Stimulated activated CD8-positive, alpha-beta memory T cell treated with anti-CD3 and anti-CD28 coated beads, Interleukin-7, amount 100 ng/mL, for 48 hours (primary cell): ENCODE results near the gene DNAH10.

ENCODE experiments used
- DNase-seq, 2 donors: peaks; one replicate each; pipeline ENCODE4 v3.0.0-alpha.2; 2020; ENCODE audit warnings: low read depth in 1 of 2; ENCODE audit errors: extremely low read depth in 1 of 2

Gene DNAH10

DNA sequence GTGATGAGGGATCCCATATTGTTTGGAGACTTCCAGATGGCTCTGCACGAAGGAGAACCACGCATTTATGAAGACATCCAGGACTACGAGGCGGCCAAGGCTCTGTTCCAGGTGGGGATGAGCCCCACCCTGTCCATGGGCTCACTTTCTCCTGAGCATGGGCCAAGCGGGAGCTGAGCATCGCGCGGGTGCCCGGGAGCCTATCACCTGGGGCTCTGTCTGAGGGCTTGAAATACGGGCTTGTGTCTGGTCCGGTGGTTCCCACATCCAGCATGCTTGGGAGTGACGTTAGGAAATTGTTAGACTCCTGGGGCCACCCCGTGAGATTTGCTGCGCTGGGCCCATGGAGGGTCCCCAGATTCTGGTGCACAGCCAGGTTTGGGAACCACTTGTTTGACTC lies 117.6 kb downstream of the DNAH10 start:
- DNase-seq = no peak

DNA sequence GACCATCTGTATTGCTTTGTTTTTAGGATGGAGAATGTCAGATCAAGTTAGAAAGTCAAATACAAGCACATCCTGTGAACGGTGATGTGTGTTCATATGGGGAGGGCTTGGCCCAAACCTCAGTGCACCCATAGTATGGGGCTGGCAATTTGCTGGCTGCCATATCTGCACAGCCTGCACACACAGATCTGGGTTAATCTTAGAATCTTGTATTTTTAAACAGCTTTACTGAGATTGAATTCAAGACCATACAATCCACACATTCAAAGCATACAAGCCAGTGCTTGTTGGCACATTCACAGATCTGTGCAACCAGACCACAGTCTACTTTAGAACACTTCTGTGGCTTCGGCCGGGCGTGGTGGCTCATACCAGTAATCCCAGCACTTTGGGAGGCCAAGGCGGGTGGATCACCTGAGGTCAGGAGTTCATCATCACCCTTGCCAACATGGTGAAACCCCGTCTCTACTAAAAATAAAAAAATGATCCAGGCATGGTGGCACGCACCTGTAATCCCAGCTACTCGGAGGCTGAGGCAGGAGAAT lies 120.1 kb downstream of the DNAH10 start:
- DNase-seq = no peak

DNA sequence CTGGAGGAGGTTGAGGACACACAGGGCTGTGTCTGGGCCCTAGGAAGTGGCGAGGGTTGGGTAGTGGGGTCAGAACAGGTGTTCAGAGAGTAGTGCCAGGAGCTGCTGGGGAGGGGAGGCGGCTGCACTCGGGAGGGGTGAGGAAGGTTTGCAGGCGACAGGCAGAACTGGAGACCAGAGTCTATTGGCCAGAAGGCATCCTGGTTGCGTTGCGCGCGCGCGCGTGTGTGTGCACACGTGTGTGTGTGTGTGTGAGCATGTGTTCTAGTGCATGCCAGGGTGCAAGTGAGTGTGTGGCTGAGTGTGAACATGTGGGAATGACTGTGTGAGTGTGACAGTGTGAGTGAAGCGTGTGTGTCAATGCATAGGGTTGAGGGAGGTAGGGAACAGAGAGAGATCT lies 124.2 kb downstream of the DNAH10 start:
- no peak for DNase-seq

DNA sequence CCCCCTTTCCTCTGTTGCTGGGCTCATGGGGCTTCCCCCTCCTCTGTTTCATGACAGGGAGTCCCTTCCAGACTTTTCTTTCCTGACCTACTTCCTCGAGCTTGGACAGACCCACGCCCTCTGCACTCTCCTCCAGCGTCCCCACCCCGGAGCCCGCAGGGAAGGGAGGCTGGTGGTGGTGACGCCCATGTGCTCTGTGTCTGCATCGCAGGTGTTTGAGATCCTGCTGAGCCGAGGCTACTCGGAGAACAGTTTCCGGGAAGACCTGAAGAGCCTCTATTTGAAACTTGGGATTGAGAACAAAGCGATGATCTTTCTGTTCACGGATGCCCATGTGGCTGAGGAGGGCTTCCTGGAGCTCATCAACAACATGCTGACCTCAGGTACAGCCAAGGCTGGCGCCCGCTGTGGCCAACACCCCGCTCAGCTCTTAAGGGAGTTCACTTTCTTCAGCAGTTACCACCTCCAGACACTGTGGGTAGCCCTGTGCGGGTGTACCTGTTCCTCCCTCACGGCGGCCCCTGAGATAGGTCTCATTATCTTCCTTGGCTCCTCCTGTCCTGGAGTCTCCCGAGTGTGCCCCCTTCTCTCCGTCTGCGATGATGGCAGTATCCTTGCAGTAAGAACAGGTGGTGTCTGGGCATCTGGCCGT lies 125.0 kb downstream of the DNAH10 start:
- no peak for DNase-seq

DNA sequence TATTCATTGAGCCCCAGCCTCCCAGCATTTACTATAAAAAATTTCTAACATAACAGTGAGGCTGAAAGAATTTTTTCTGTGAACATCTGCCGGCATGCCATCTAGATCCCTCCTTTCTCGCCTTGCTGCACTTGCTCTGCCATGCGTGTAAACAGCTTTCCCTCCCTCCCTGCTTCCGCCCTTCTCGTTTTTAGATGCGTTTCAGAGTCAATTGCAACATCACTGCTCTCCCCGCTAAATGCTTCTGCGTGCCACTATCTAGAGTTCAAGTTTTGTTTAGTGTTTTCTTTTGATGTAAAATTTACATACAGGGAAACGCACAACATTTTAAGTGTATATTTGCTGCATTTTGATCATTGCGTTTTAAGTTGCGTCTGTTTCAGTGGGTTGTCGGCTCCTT lies 126.9 kb downstream of the DNAH10 start:
- DNase-seq = no peak

DNA sequence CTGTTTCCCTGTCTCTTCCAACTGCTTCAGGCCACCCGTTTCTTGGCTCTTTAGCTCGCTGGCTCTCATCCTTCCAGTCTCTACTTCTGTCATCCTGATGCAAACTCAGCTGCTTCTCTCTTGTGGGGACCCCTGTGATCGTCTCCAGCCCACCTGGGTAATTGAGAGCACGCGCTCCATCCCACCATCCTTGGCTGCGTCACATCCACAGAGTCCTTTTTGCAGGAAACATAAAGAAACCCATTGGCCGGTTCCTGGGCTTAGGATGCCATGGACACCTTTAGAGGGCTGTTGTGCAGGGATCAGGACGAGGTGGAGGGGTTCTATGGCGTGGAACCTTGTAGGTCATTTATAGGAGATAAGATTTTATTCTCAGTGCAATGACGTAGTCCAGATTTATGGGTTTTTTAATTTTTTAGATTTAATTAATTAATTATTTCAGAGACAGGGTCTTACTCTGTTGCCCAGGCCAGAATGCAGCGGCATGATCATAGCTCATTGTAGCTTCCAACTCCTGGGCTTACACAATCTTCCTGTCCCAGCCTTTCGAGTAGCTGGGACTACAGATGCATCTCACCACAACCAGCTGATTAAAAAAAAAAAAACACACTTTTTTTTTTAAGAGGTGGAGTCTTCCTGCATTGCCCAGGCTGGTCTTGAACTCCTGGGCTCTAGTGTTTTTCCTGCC lies 127.9 kb downstream of the DNAH10 start:
- DNase-seq = no peak

DNA sequence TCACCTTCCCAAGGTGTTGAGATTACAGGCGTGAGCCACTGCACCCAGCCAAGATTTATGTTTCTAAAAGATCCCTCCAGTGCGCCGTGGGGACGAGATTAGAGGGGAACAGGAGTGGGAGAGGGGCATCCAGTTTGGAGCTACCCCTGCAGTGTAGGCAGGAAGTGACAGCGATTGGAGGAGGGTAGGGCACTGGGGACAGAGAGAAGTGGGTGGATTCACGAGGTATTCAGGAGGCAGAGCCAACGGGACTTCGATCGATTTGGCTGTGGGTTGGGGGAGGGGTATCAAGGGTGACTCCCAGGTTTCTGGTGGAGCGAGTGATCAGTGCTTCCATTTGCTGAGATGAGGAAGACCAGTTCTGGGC lies 128.4 kb downstream of the DNAH10 start:
- no peak for DNase-seq

DNA sequence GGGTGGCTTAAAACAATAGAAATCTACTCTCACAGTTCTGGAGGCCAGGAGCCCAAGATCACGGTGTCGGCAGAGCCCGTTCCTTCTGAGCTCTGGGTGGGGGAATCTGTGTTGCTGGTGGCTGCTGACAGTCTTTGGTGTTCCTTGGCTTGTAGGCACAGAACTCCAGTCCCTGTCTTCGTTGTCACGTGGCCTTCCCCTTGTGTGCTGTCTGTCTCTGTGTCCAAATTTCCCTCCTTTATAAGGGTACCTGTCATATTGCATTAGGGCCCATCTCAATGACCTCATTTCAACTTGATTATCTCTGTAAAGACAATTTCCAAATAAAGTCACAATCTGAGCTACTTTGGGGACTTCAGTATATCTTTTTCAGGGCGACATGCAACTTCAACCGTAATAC lies 128.9 kb downstream of the DNAH10 start:
- DNase-seq = no peak

DNA sequence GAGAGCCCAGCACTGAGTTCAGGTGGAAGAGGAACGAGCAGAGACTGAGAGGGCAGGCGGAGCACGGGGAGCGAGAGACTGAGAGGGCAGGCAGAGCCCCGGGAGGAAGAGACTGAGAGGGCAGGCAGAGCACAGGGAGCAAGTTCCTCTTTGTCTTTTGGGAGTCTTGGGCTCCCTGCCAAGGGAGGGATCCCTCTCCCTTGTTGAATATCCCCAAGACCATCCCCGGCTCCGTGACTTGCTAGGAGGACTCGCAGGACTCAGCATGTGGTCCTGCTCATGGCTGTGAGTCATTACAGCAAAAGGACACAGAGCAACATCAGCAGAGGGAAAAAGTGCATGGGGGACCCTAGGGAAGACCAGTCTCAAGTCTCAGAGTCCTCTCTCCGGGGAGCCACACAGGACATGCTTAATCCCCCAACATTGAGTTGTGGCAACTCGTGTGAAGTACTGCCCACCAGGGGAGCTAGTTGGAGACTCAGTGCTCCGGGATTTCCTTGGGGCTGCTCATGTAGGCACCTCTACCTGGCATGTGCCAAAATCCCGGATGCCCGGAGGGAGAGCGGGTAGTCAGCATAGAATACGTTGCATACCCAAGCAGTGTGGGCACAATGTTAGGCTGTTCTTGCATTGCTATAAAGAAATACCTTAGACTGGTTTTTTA lies 129.5 kb downstream of the DNAH10 start:
- DNase-seq = no peak

DNA sequence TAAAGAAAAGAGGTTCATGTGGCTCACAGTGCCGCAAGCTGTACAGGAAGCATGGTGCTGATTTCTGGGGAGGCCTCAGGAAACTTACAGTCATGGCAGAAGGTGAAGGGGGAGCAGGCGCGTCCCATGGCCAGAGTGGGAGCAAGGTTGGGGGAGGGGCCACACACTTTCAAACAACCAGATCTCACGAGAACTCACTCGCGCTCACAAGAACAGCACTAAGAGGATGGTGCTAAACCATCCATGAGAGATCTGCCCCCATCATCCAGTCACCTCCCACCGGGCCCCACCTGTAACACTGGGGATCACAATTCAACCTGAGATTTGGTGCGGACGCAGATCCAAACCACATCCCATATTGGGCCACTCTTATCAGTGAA lies 130.1 kb downstream of the DNAH10 start:
- no peak for DNase-seq

DNA sequence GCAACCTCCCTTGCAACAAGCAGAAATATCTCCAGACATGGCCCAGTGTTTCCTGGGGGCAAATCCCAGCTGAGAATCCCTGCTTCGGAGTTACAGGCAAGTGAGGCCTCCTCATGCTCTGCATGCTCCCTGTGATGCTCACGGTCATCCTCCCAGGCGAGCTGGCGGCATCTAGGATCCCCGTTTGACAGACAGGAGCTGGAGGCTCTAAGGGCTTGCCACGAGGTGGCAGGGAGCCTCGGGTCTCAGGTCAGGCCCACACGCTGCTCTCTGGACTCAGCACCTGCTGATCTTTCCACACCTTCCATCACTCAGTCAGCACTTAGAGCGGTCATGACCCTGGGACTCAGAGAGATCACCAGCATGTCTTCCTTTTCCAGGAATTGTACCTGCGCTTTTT lies 130.8 kb downstream of the DNAH10 start:
- DNase-seq = no peak

DNA sequence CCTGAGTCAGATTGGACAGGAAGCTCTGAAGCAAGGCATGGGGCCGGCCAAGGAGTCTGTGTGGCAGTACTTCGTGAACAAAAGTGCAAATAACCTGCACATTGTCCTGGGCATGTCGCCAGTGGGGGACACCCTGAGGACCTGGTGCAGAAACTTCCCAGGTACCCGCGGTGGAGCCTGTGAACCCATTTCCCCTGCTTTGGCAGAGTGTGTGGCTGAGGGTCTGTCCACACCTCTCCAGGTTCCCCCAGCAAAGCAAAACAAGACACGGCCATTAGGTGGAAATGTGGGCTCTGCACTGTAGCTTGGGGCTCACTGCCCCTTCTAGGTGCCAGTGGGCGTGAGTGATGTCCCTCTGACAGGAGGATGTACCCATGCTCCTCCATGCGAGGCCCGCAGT lies 131.2 kb downstream of the DNAH10 start:
- DNase-seq = no peak

DNA sequence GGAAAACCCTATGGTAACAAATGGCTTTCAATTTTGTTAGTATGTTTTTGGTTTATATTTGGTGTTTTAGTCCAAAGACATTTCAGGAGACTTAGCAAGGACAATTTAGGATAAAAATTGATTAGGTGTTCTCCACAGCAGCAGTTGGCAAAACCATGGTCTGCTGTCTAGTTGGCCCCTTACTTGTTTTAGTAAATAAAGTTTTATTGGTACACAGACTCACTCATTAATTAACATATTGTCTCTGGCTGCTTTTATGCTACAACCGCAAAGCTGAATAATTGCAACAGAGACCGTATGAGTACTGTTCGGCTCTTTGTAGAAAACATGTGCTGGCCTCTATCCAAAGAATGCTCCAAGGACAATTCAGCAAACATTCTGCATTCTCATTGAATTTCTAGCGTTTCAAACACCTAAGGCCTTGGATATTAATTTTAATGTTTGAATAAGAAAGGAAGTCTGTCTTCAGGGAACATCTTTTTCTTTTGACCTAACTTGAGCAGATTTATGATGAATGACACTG lies 132.8 kb downstream of the DNAH10 start:
- no peak for DNase-seq

DNA sequence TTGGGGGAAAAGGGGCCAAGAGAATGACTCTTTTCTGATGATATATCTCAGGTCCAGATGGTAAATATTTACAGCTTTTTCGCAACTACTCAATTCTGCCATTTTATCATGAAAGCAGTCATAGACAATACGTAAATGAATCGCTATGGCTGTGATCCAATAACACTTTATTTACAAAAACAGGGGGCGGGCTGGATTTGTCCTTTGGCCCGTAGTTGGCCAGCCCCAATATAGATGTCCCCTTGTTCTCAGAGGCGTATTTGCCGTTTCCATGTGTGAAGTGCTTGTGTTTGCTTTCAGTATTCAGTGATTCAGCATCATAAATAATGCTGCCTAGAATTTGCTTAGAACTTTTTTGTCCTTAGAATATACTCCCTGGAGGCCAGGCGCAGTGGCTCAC lies 133.3 kb downstream of the DNAH10 start:
- DNase-seq = no peak

DNA sequence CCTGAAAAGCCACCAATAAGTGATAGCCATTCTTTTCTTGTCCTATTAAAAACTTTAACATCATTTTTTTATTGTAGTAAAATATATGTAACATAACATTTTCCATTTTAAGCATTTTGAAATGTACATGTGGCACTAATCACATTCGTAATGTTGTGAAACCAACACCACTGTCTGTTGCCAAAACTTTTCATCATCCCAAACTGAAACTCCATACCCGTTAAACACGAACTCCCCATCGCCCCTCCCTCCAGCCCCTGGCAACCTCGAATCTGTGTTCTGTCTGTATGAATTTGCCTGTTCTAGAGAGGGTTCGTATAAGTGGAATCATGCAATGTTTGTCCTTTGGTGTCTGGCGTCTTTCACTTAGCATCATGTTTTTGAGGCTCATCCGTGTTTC lies 134.7 kb downstream of the DNAH10 start:
- DNase-seq = no peak

DNA sequence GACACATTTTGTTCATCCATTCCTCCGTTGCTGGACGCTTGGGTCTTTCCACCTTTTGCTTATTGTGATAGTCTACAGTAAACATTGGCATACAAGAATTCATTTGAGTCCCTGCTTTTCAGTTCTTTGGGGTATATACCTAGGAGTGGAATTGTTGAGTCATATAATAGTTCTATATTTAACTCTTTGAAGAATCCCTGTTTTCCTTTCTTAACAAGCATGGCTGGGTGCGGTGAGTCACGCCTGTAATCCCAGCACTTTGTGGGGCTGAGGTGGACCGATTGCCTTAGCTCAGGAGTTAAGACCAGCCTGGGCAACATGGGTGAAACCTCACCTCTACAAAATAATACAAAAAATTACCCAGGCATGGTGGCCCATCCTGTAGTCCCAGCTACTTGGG lies 135.1 kb downstream of the DNAH10 start:
- DNase-seq = no peak

DNA sequence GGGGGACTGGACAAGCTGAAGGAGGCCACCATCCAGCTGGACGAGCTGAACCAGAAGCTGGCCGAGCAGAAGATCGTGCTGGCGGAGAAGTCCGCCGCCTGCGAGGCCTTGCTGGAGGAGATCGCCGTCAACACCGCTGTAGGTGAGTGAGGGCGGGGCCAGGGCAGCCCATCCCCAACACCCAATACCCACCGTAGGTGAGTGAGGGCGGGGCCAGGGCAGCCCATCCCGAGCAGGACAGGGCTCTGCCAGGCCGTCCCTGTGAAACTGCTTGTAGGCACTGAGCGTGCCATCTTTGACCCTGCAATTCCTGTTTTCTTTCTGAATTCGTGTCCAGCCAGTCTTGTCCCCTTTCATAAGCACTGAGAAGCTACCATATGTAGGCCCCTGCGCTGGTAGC lies 136.6 kb downstream of the DNAH10 start:
- DNase-seq = no peak

DNA sequence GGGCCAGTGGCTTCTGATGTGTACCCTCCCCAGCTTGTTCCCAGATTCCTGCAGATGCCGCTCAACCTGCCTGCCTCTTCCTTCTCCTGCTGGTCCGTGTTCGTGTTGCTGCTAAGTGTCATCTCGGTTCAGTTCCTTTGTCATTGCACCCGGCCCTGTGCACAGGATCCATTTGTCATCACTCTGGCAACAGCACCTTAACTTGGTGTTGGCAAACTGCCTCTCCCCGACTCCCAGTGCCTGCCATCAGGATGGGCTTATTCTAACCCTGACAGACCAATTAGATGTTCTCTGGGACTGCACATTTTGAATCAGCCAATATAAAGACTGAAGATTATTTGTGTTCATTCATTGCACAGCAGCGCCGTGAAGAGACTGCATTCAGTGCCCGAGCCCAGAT lies 137.3 kb downstream of the DNAH10 start:
- no peak for DNase-seq

DNA sequence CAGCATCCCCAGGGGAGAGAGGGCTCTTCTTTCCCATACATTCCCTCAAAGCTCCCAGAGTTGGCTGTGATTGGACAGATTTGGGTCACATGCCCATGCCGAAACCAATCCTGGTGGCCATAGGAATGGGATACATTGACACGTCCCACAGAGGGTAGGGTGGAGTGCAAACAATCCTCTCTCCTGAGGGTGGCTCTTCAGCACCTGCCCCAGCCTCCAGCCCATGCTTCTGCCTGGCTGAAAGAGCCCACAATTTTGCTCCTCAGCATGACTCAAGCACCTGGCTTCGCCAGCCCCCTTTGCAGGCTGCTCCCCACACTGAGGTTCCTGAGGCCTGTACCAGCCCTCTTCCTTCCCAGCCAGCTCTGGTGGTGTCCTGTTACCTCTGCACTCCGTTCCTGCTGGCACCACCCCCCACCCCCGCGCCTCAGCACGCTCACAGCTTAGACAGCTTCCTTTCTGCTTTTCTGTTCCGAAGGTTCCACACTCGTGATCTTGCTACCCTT lies 138.8 kb downstream of the DNAH10 start:
- peak in 1 of 2 donors; percentile 9 for DNase-seq

DNA sequence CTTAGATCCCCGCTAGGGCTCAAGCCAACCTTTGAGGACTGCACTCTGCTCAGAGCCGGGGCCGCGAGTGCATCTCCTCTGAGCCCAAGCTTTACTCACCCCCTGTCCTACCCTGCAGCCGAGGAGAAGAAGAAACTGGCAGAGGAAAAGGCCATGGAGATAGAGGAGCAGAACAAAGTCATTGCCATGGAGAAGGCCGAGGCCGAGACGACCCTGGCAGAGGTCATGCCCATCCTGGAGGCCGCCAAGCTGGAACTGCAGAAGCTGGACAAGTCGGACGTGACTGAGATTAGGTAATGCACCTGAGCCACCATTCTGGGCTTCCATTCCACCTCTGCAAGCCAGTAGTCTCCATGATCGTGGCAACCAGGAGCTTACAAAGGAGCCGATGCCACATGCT lies 140.7 kb downstream of the DNAH10 start:
- no peak for DNase-seq

DNA sequence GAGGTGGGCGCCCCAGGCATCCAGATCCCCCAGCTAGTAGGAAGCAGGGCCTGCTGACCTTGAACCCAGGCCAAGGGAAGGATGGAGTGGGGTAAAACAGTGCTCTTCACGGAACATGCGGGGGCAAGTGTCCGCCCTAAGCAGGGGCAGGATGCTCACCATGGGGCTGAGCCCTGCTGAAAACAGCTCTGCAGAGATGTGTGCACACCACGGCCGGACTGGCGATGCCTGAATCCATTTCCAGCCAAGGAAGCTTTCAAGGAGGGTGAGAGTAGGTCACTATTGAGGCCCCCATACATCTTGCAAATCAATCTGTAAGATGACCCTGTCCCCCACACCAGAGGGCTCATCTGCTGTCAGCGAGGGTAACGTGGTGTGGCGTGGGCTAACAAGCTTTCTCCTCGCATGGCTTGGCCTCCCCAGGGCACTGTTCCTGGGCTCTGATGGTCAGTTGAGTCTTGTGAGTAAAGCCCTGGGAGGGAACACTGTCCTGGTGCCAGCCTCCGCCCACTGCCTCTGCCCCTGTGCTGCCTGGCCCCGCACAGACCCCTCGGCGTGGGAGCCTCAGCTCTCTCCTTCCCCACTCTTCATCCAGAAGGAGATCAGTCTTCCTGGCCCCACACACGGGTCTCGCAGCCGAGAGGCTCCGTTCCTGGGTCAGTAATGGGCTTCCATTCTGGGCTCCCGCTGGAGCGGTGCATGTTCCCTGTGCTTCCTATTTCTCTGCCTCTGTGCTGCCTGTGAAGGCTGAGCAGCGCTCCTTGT lies 141.4 kb downstream of the DNAH10 start:
- DNase-seq = no peak
